Right lobe of liver (tissue), 6 donors: Measurements from ENCODE around the gene DYRK1A. TPM values are rescaled to one million over a fixed set of nuclear protein-coding genes. Genes with fewer than 3 reads are reported as not detected.
"Not testable (repeated sequence)": the region's sequence is repeated elsewhere in the genome, so short reads cannot be mapped to it uniquely, and the experiment has no call there.

Experiments used
- ATAC-seq, 4 donors: fragments of 200-7000 bp; cut with Tn5 transposase; one replicate each; pipeline ENCODE4 v1.9.1; 2020; ENCODE audit warnings: mild to moderate bottlenecking in 4 of 4, moderate library complexity in 4 of 4
- DNase-seq, 3 donors: peaks; one replicate each; pipeline ENCODE4 v3.0.0-alpha.2; 2020
- H3K27ac ChIP-seq, 3 donors: fragments of 200-600 bp; one replicate each; pipeline ENCODE4 v1.8.0; 2022
- H3K27me3 ChIP-seq, 2 donors: fragments of 200-600 bp; one replicate each; pipeline ENCODE4 v1.8.0; 2022
- H3K36me3 ChIP-seq, 4 donors: fragments of 200-600 bp; sonication (generic) in 1 of 4; one replicate each; pipeline versions ENCODE4 v1.5.1 to v1.8.0; 2017 to 2022; ENCODE audit warnings: control low read depth in 1 of 4
- H3K4me1 ChIP-seq, 4 donors: fragments of 200-600 bp; sonication (generic) in 1 of 4; one replicate each; pipeline versions ENCODE4 v1.5.1 to v1.8.0; 2017 to 2022; ENCODE audit warnings: control low read depth in 1 of 4
- H3K4me3 ChIP-seq, 3 donors: fragments of 200-600 bp; one replicate each; pipeline ENCODE4 v1.8.0; 2022
- H3K9me3 ChIP-seq, 4 donors: fragments of 200-600 bp; sonication (generic) in 1 of 4; one replicate each; pipeline versions ENCODE4 v1.5.1 to v1.8.0; 2017 to 2022; ENCODE audit warnings: control low read depth in 1 of 4
- CTCF ChIP-seq, 4 donors: fragments of 200-600 bp in 3 of 4; fragments of 450-650 bp in 1 of 4; IDR thresholded peaks; one replicate each; pipeline versions ENCODE4 v1.5.1 to v1.8.0; 2016 to 2022; ENCODE audit warnings: antibody characterized with exemption in 4 of 4, mild to moderate bottlenecking in 2 of 4
- POLR2A ChIP-seq: fragments of 450-650 bp; IDR thresholded peaks from one replicate; pipeline ENCODE4 v1.6.1; 2017; ENCODE audit warnings: antibody characterized with exemption, mild to moderate bottlenecking
- WGBS: methylation state at CpG from one replicate; pipeline ENCODE4 v1.1.6; 2018; ENCODE audit warnings: low coverage, low lambda C conversion rate; ENCODE audit not compliant: insufficient coverage; ENCODE audit errors: missing lambda C conversion rate; 5-methylcytosine and 5-hydroxymethylcytosine counted together
- intact Hi-C, 2 donors: fragments of 100-400 bp; cut with DNase I; formaldehyde crosslinking; loops; one replicate each; pipeline versions ENCODE4 v1.11.2 to v1.14.1; 2022
- long read RNA-seq: library from polyadenylated mRNA; unstranded; transcript quantifications from one replicate; pipeline ENCODE4 v2.0.0, GENCODE V29; 2019
- total RNA-seq, 6 experiments: library from RNA; depleted of rRNA in 2 of 6; stranded (reverse); fragments of >200 nt in 2 of 6; fragmentation: NEBNext Ultra II Directional in 3 of 6; extraction: Animal tissue kit (Norgen Biotek cat#: 25700) in 3 of 6; gene quantifications; one replicate each; pipeline versions ENCODE4 v1.1.0 to v1.2.4, GENCODE V29; 2016 to 2023
- donor health status: DM: no; HTN: yes; CAD: no.
- donor health status: DM: no; HTN: no; CAD: no.
- donor health status: DM: no; HTN: no; CAD: no.
- donor health status: DM: no; HTN: yes; CAD: no.
- donor health status: DM: no; HTN: yes; CAD: no.

DYRK1A gene
- total RNA-seq = 10 to 100 TPM; 20.6 to 32.5 (median 25.7) TPM
- long read RNA-seq, partial matches to known transcripts = 0 of 1 reads
- long read RNA-seq, other reads (novel, unspliced or antisense) = 1 of 1 reads

- H3K9me3 ChIP-seq = no peaks in the 10 kb centered on the region
- WGBS = under 1% methylated on average over 19 of the region's 92 CpGs
- DNase-seq = peak; percentile 98 to 100 (median 99)
- H3K4me3 ChIP-seq = peak within 1 kb of the TSS; percentile 75 to 90 (median 81)
- peak; percentile 89 to 93 (median 90) for ATAC-seq
- peaks cover 0 to 37% (median 12%) of the 10 kb centered on the region in 4 donors for H3K4me1 ChIP-seq
- no peaks in the 10 kb centered on the region for H3K36me3 ChIP-seq
- TF ChIP-seq POLR2A (peak; percentile 80), CTCF (IDR thresholded peaks at IDR 0.05) (no peak)
- H3K27me3 ChIP-seq = no peaks in the 10 kb centered on the region
- intact Hi-C loops = loop anchor here in 1 of 2 donors (10.0 kb wide), 1 partner anchor 102 kb away; the partner anchor contains the start of gene VPS26C
- peak within 1 kb of the TSS; percentile 100 for H3K27ac ChIP-seq
These were observed at the start of gene DYRK1A for GRCh38 chr21:37366482-37367316. TSS of gene DYRK1A (plus strand) at chr21:37366773. CDS start at chr21:37420375, 53,602 bp downstream.

GRCh38 chr21:37319551-37319950 is 47.0 kb upstream of the DYRK1A start:
- DNase-seq = no peak
- no peak for ATAC-seq

GRCh38 chr21:37322084-37322483 is 44.5 kb upstream of the DYRK1A start:
- Histone ChIP-seq H3K27me3 (no peaks in the 10 kb centered on the region), H3K36me3 (no peaks in the 10 kb centered on the region), H3K4me1 (no peaks in the 10 kb centered on the region), H3K27ac (no peak overlapping the region), H3K9me3 (no peaks in the 10 kb centered on the region), H3K4me3 (no peak overlapping the region)
- TF ChIP-seq POLR2A (no peak), CTCF (IDR thresholded peaks at IDR 0.05) (no peak)
- no peak for ATAC-seq
- no peak for DNase-seq
- WGBS = 64% methylated on average over 5 of the region's 5 CpGs
- intact Hi-C loops = no loop called here

More at GRCh38 chr21:37319551-37319950, 47.0 kb upstream of the DYRK1A start:
- H3K27ac ChIP-seq = no peak overlapping the region
- WGBS = 58% methylated on average over 2 of the region's 2 CpGs
- no peaks in the 10 kb centered on the region for H3K36me3 ChIP-seq
- H3K27me3 ChIP-seq = no peaks in the 10 kb centered on the region
- no peak for TF ChIP-seq POLR2A
- no peaks in the 10 kb centered on the region for H3K9me3 ChIP-seq
- no peak overlapping the region for H3K4me3 ChIP-seq
- H3K4me1 ChIP-seq = no peaks in the 10 kb centered on the region
- intact Hi-C loops = no loop called here

- no peaks in the 10 kb centered on the region for H3K4me1 ChIP-seq
- TF ChIP-seq POLR2A (no peak), CTCF (IDR thresholded peaks at IDR 0.05) (no peak)
- H3K36me3 ChIP-seq = no peaks in the 10 kb centered on the region
- no peaks in the 10 kb centered on the region for H3K27me3 ChIP-seq
- DNase-seq (no peak), ATAC-seq (no peak)
- H3K27ac ChIP-seq = no peak overlapping the region
- no peaks in the 10 kb centered on the region for H3K9me3 ChIP-seq
- WGBS = 83% methylated on average over 2 of the region's 2 CpGs
- no peak overlapping the region for H3K4me3 ChIP-seq
- intact Hi-C loops = no loop called here
These were observed 42.0 kb upstream of the DYRK1A start for GRCh38 chr21:37324558-37324957.

- 82% methylated on average over 7 of the region's 7 CpGs for whole genome bisulfite sequencing
- H3K27me3 ChIP-seq, intact Hi-C loops, H3K4me3 ChIP-seq, DNase-seq, H3K36me3 ChIP-seq, ATAC-seq, H3K4me1 ChIP-seq, H3K27ac ChIP-seq, H3K9me3 ChIP-seq: not testable (repeated sequence)
These were observed 38.4 kb upstream of the DYRK1A start for GRCh38 chr21:37328147-37328546.
